HG03139 (cell line): ENCODE results near the gene LUC7L3.
"Not testable (repeated sequence)": the region's sequence is repeated elsewhere in the genome, so short reads cannot be mapped to it uniquely, and the experiment has no call there.

Source experiments
- ATAC-seq: cut with Tn5 transposase; IDR thresholded peaks from one replicate; pipeline ENCODE4 v1.9.1; 2021; ENCODE audit not compliant: unreplicated experiment

The LUC7L3 gene

GRCh38 chr17:50719144-50719923 is at the start of gene LUC7L3:
Gene LUC7L3, plus strand, starts transcription at chr17:50719603. Its CDS starts 130 bp downstream, at chr17:50719733.
- ATAC-seq, result peak; percentile 89

- ATAC-seq, result no peak
Observed at GRCh38 chr17:50672071-50672470, 47.3 kb upstream of the LUC7L3 start.

- no peak for ATAC-seq
Observed at GRCh38 chr17:50672831-50673551, 46.4 kb upstream of the LUC7L3 start.

- ATAC-seq, result no peak
Observed at GRCh38 chr17:50675190-50675589, 44.2 kb upstream of the LUC7L3 start.

- ATAC-seq, result no peak
Observed at GRCh38 chr17:50675627-50676026, 43.8 kb upstream of the LUC7L3 start.

GRCh38 chr17:50676065-50676975 is 43.1 kb upstream of the LUC7L3 start:
- ATAC-seq, result no peak

- no peak for ATAC-seq
Observed at GRCh38 chr17:50677851-50678375, 41.5 kb upstream of the LUC7L3 start.

GRCh38 chr17:50679008-50679544 is 40.3 kb upstream of the LUC7L3 start:
- ATAC-seq, result no peak

GRCh38 chr17:50680126-50680525 is 39.3 kb upstream of the LUC7L3 start:
- ATAC-seq, result no peak

GRCh38 chr17:50680543-50681262 is 38.7 kb upstream of the LUC7L3 start:
- not testable (repeated sequence) for ATAC-seq

- no peak for ATAC-seq
Observed at GRCh38 chr17:50681263-50682200, 37.9 kb upstream of the LUC7L3 start.

GRCh38 chr17:50682441-50682840 is 37.0 kb upstream of the LUC7L3 start:
- no peak for ATAC-seq

- no peak for ATAC-seq
Observed at GRCh38 chr17:50682938-50683337, 36.5 kb upstream of the LUC7L3 start.

GRCh38 chr17:50683434-50684287 is 35.7 kb upstream of the LUC7L3 start:
- no peak for ATAC-seq

GRCh38 chr17:50684288-50684611 is 35.2 kb upstream of the LUC7L3 start:
- ATAC-seq, result no peak

GRCh38 chr17:50684612-50685333 is 34.6 kb upstream of the LUC7L3 start:
- ATAC-seq, result no peak

GRCh38 chr17:50685334-50685665 is 34.1 kb upstream of the LUC7L3 start:
- no peak for ATAC-seq
